ENCODE data around the gene SNRPD1.
"Not testable (repeated sequence)": the region's sequence is repeated elsewhere in the genome, so short reads cannot be mapped to it uniquely, and the experiment has no call there.

The SNRPD1 gene

DNA sequence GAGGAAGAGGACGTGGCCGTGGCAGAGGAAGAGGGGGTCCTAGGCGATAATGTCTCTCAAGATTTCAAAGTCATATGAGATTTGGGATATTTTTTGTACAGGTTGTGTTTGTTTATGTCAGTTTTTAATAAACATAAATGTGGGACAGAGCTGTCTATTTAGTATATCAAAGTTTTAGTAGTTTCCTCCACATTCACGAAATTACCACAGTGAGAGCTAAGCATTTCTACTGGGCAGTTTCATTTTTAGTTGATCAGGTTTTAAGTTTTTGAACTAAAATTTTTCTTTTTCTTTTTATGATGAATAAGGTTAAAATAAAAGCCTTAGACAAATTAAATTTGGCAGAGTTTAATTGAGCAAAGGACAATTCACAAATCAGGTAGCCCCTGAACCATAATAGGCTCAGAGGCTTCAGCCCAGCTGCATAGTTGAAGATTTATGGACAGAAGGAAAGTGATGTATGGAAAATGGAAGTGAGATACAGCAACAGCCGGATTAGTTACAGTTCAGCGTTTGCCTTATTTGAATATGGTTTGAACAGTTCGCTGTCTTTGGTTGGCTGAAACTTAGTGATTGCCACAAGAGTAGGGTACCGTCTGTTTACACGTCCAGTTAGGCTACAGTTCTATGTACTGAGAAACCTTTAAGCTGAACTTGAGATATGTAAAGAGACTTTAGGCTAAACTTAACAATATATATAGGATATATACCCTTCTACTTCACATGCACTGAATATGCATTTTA lies 17.1 kb downstream of the SNRPD1 start:
- TF ChIP-seq, protein P1, sequence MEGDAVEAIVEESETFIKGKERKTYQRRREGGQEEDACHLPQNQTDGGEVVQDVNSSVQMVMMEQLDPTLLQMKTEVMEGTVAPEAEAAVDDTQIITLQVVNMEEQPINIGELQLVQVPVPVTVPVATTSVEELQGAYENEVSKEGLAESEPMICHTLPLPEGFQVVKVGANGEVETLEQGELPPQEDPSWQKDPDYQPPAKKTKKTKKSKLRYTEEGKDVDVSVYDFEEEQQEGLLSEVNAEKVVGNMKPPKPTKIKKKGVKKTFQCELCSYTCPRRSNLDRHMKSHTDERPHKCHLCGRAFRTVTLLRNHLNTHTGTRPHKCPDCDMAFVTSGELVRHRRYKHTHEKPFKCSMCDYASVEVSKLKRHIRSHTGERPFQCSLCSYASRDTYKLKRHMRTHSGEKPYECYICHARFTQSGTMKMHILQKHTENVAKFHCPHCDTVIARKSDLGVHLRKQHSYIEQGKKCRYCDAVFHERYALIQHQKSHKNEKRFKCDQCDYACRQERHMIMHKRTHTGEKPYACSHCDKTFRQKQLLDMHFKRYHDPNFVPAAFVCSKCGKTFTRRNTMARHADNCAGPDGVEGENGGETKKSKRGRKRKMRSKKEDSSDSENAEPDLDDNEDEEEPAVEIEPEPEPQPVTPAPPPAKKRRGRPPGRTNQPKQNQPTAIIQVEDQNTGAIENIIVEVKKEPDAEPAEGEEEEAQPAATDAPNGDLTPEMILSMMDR (IDR thresholded peaks at IDR 0.05) = no peak
- TF ChIP-seq ZFX (IDR thresholded peaks at IDR 0.05; ENCODE audit: borderline replicate concordance) = no peak
- no peak overlapping the region for H3K27ac ChIP-seq

DNA sequence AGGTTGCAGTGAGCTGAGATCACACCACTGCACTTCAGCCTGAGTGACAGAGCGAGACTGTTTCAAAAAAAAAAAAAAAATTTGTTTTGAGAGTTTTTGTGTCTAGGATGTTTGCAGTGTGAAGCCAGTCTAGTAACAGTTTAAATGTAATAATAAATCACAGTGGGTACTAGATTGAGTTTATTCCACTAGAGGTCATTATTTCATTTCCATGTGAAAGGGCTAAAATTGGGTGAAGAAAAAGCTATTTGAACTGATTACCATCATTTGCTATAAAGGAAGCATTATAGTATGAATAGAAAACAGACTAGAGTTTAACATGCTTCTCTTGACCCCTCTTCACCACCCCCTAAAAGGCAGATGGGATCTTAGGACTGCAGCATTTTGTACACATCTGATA lies 20.3 kb downstream of the SNRPD1 start:
- no peak overlapping the region for H3K27ac ChIP-seq
- no peak for TF ChIP-seq ZFX (IDR thresholded peaks at IDR 0.05; ENCODE audit: borderline replicate concordance)
- TF ChIP-seq, protein P1 (IDR thresholded peaks at IDR 0.05) = no peak

DNA sequence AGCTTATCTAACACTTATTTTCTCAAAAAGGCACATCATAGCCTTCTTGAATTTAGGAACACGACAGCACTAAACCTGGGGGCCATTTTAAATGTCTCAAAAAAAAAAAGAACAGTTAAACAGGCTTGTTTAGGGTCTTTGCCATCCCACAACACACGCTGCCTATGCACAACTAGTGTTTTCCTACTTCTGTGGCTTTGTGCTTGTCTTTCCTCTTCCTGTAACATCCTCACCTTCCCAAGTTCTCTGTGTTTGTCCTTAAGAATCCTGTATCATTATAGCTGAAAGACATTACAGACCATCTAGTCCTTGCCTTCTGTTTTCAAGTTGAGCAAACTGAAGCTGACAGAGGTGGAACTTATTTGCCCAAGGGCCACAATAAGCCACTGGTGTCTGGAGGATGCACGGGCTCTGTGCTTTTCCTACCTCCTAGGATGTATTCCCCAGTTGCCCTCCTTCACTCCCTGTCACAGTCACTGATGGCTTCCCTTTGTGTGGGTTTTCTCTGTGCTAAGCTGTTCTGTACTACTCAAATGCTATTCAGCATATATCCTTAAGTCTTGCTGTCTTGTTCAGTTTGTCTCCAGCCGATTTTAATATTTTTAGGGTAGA lies 22.6 kb downstream of the SNRPD1 start:
- TF ChIP-seq ZFX (IDR thresholded peaks at IDR 0.05; ENCODE audit: borderline replicate concordance) = no peak
- TF ChIP-seq, protein P1 (IDR thresholded peaks at IDR 0.05) = no peak
- H3K27ac ChIP-seq = no peak overlapping the region; the same call in 1 of the 2 replicates

DNA sequence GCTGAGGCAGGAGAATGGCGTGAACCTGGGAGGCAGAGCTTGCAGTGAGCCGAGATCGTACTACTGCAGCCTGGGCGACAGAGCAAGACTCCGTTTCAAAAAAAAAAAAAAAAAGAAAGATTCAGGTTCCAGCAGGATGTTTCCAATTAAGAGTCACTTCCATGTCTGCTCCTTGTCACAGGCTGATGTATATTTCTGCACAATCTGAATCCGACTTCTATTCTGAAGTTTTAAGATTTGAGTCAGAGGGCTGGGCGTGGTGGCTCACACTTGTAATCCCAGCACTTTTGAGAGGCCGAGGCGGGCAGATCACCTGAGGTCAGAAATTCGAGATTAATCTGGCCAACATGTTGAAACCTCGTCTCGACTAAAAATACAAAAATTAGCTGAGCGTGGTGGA lies 24.7 kb downstream of the SNRPD1 start:
- peak overlapping the region; percentile 76 for H3K27ac ChIP-seq

DNA sequence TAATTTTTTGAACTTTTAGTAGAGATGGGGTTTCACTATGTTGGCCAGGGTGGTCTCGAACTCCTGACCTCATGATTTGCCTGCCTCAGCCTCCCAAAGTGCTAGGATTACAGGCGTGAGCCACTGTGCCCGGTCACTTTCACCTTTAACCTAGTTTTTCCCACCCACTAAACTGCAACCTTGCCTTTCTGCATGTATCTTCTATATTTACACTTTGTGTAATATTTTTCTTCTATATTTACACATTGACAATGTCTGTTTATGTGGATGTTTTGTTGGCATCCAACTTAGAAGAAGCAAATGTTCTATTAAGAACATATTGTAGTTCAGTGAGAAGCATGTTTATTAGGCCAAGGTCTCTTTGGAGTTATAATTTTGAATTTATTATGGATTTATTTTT lies 26.7 kb downstream of the SNRPD1 start:
- peak overlapping the region; percentile 76 for H3K27ac ChIP-seq
- TF ChIP-seq ZFX (IDR thresholded peaks at IDR 0.05; ENCODE audit: borderline replicate concordance) = no peak
- TF ChIP-seq, protein P1 (IDR thresholded peaks at IDR 0.05) = no peak

More for the DNA sequence above, 24.7 kb downstream of the SNRPD1 start:
- no peak for TF ChIP-seq ZFX (IDR thresholded peaks at IDR 0.05; ENCODE audit: borderline replicate concordance)
- TF ChIP-seq, protein P1 (IDR thresholded peaks at IDR 0.05) = no peak

DNA sequence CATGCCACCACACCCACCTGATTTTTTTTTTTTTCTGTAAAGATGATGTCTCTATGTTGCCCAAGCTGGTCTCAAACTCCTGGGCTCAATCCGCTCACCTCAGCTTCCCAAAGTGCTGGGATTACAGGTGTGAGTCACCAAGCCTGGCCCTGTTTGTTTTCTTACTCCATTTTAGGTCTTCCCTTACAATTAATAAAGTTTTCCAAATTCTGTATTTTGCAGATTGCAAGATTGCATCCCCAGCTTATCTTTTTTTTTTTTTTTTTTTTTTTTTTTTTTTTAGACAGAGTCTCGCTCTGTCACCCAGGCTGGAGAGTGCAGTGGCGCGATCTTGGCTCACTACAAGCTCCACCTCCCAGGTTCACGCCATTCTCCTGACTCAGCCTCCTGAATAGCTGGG lies 28.3 kb downstream of the SNRPD1 start:
- not testable (repeated sequence) for H3K27ac ChIP-seq

DNA sequence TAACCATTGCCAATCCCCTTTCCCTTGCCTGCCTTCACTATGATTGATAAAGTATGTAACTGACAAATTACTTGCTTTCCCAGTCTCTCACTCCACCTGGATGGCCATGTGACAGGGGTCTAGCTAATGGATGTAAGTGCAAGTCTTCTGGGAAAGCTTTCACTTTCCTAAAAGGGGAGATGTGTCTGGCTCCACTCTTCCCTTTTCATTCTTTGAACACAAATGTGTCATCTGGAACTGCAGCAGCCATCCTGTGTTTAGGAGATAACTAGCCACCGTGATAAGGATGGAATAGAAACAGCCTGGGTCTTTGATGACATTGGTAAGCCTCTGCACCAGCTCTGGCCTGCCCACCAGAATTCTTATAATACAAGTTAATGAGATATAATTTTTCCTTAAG lies 38.2 kb downstream of the SNRPD1 start:
- TF ChIP-seq ZFX (IDR thresholded peaks at IDR 0.05; ENCODE audit: borderline replicate concordance) = no peak
- TF ChIP-seq, protein P1 (IDR thresholded peaks at IDR 0.05) = no peak
- no peak overlapping the region for H3K27ac ChIP-seq

All from 22Rv1 (cell line).